Liver (tissue), 9 donors: ENCODE results near the gene LSM2. TPM values are rescaled to one million over a fixed set of nuclear protein-coding genes. Genes with fewer than 3 reads are reported as not detected.
"Not testable (repeated sequence)": the region's sequence is repeated elsewhere in the genome, so short reads cannot be mapped to it uniquely, and the experiment has no call there.

Experiments used
- DNase-seq: peaks from one replicate; pipeline ENCODE4 v3.0.0-alpha.2; 2017; ENCODE audit warnings: low spot score
- H3K27ac ChIP-seq, 2 donors: one replicate each; pipeline ENCODE4 v1.7.0; 2013; ENCODE audit warnings: inconsistent platforms in 2 of 2, low read length in 2 of 2, control low read depth in 1 of 2, low read depth in 1 of 2, mild to moderate bottlenecking in 1 of 2
- H3K27me3 ChIP-seq, 4 donors: one replicate each; pipeline versions ENCODE4 v1.6.1 to v1.7.0; 2013; ENCODE audit warnings: low read length in 3 of 4, inconsistent platforms in 1 of 4, mild to moderate bottlenecking in 1 of 4, moderate library complexity in 1 of 4; ENCODE audit not compliant: control insufficient read depth in 4 of 4, insufficient read depth in 4 of 4
- H3K36me3 ChIP-seq, 4 donors: one replicate each; pipeline versions ENCODE4 v1.6.1 to v1.7.0; 2013; ENCODE audit warnings: low read length in 3 of 4, mild to moderate bottlenecking in 3 of 4, low read depth in 1 of 4, moderate library complexity in 1 of 4; ENCODE audit not compliant: control insufficient read depth in 4 of 4, insufficient read depth in 3 of 4
- H3K4me1 ChIP-seq, 4 donors: one replicate each; pipeline versions ENCODE4 v1.6.1 to v1.7.0; 2013; ENCODE audit warnings: low read length in 3 of 4, mild to moderate bottlenecking in 3 of 4, moderate library complexity in 1 of 4; ENCODE audit not compliant: control insufficient read depth in 4 of 4, insufficient read depth in 4 of 4
- H3K4me3 ChIP-seq, 3 donors: one replicate each; pipeline versions ENCODE4 v1.6.1 to v1.7.0; 2013; ENCODE audit warnings: low read length in 3 of 3, control low read depth in 1 of 3, low read depth in 1 of 3, mild to moderate bottlenecking in 1 of 3
- H3K9ac ChIP-seq, 2 donors: one replicate each; pipeline ENCODE4 v1.7.0; 2013; ENCODE audit warnings: low read length in 2 of 2, mild to moderate bottlenecking in 2 of 2, moderate library complexity in 2 of 2, control low read depth in 1 of 2, low read depth in 1 of 2
- H3K9me3 ChIP-seq, 4 donors: one replicate each; pipeline versions ENCODE4 v1.6.1 to v1.7.0; 2013; ENCODE audit warnings: low read length in 3 of 4; ENCODE audit not compliant: control insufficient read depth in 4 of 4
- ATF3 ChIP-seq: IDR thresholded peaks from 2 replicates; pipeline ENCODE4 v1.6.1; 2016; ENCODE audit warnings: antibody characterized with exemption
- CTCF ChIP-seq: fragments of 150-350 bp; IDR thresholded peaks from 2 replicates; pipeline ENCODE4 v1.5.1; 2017; ENCODE audit warnings: improper control_type of control experiment, low read depth, low read length; ENCODE audit not compliant: missing input control
- EGR1 ChIP-seq, 2 donors: IDR thresholded peaks; 2 replicates each; pipeline ENCODE4 v1.6.1; 2016 to 2018; ENCODE audit warnings: antibody characterized with exemption in 2 of 2, low read depth in 2 of 2
- FOXA1 ChIP-seq: IDR thresholded peaks from 2 replicates; pipeline ENCODE4 v1.6.1; 2016; ENCODE audit warnings: antibody characterized with exemption
- FOXA2 ChIP-seq: IDR thresholded peaks from 2 replicates; pipeline ENCODE4 v1.6.1; 2016; ENCODE audit warnings: antibody characterized with exemption
- GABPA ChIP-seq, 2 donors: IDR thresholded peaks in 1 of 2; conservative IDR thresholded peaks in 1 of 2; 2 replicates each; pipeline ENCODE4 v1.6.1; 2016; ENCODE audit warnings: antibody characterized with exemption in 2 of 2, mild to moderate bottlenecking in 1 of 2, moderate library complexity in 1 of 2
- HNF4A ChIP-seq, 2 donors: conservative IDR thresholded peaks; 2 replicates each; pipeline ENCODE4 v1.6.1; 2016; ENCODE audit warnings: antibody characterized with exemption in 2 of 2, mild to moderate bottlenecking in 2 of 2
- HNF4G ChIP-seq: IDR thresholded peaks from 2 replicates; pipeline ENCODE4 v1.6.1; 2016; ENCODE audit warnings: antibody characterized with exemption
- JUND ChIP-seq, 2 donors: IDR thresholded peaks; 2 replicates each; pipeline ENCODE4 v1.6.1; 2016; ENCODE audit warnings: antibody characterized with exemption in 2 of 2
- NR2F2 ChIP-seq: IDR thresholded peaks from 2 replicates; pipeline ENCODE4 v1.6.1; 2016; ENCODE audit warnings: antibody characterized with exemption
- RAD21 ChIP-seq, 2 donors: IDR thresholded peaks; 2 replicates each; pipeline ENCODE4 v1.6.1; 2016; ENCODE audit warnings: antibody characterized with exemption in 2 of 2, mild to moderate bottlenecking in 2 of 2
- REST ChIP-seq: IDR thresholded peaks from 2 replicates; pipeline ENCODE4 v1.6.1; 2016; ENCODE audit warnings: antibody characterized with exemption, mild to moderate bottlenecking
- RXRA ChIP-seq, 2 donors: IDR thresholded peaks; 2 replicates each; pipeline ENCODE4 v1.6.1; 2017 to 2018; ENCODE audit warnings: antibody characterized with exemption in 2 of 2, mild to moderate bottlenecking in 1 of 2
- SP1 ChIP-seq: IDR thresholded peaks from 2 replicates; pipeline ENCODE4 v1.6.1; 2018; ENCODE audit warnings: antibody characterized with exemption, mild to moderate bottlenecking
- TAF1 ChIP-seq: conservative IDR thresholded peaks from 2 replicates; pipeline ENCODE4 v1.6.1; 2016; ENCODE audit warnings: antibody characterized with exemption, mild to moderate bottlenecking
- YY1 ChIP-seq: IDR thresholded peaks from 2 replicates; pipeline ENCODE4 v1.6.1; 2016; ENCODE audit warnings: antibody characterized with exemption, mild to moderate bottlenecking
- ZBTB33 ChIP-seq: IDR thresholded peaks from 2 replicates; pipeline ENCODE4 v1.6.1; 2016; ENCODE audit warnings: antibody characterized with exemption
- WGBS: extraction: QIAGEN DNeasy Blood & Tissue Kit; methylation state at CpG from one replicate; pipeline ENCODE4 v1.1.7; 2013; 5-methylcytosine and 5-hydroxymethylcytosine counted together
- polyA plus RNA-seq, 2 donors: library from polyadenylated mRNA; stranded (reverse) in 1 of 2; unstranded in 1 of 2; fragments of 200-250 nt in 1 of 2; fragments of >200 nt in 1 of 2; fragmentation: Nextera tagmentation in 1 of 2; extraction: Ambion mirVana in 1 of 2; gene quantifications; one replicate each; pipeline versions ENCODE4 v1.2.1 to v1.2.3, GENCODE V29; 2013 to 2015
- total RNA-seq, 2 donors: library from RNA; depleted of rRNA; stranded (reverse); fragments of >200 nt; gene quantifications; one replicate each; pipeline ENCODE4 v1.2.3, GENCODE V29; 2014
- donor health status: healthy.
- donor health status: healthy.
- donor health status: healthy.
- donor health status: healthy.
- donor health status: healthy.

Gene LSM2
- total and polyA plus RNA-seq, 4 donors: 7.3 to 18.7 (median 15.5) TPM

- Histone ChIP-seq H3K27ac (peak overlapping the region; percentile 92 to 94), H3K4me3 (peak overlapping the region; percentile 95 to 98 (median 96)), H3K4me1 (peaks cover 0 to 10% (median 6%) of the 10 kb centered on the region in 4 donors), H3K9ac (peak overlapping the region; percentile 93 to 99), H3K27me3 (no peaks in the 10 kb centered on the region), H3K36me3 (peaks cover 0 to 14% (median 7%) of the 10 kb centered on the region in 4 donors), H3K9me3 (no peaks in the 10 kb centered on the region)
- 38% methylated on average over 7 of the region's 7 CpGs for WGBS
- no peak for TF ChIP-seq RAD21 (IDR thresholded peaks at IDR 0.05)
- DNase-seq: no peak
Measured at GRCh38 chr6:31794294-31794865, 12.4 kb downstream of the LSM2 start.

- not testable (repeated sequence) for H3K27me3 ChIP-seq, H3K27ac ChIP-seq, H3K9me3 ChIP-seq, DNase-seq, H3K4me1 ChIP-seq, H3K4me3 ChIP-seq, H3K9ac ChIP-seq
- H3K36me3 ChIP-seq: peaks cover 0 to 16% (median 7%) of the 10 kb centered on the region in 4 donors
- 95% methylated on average over 6 of the region's 6 CpGs for WGBS
Measured at GRCh38 chr6:31793927-31794245, 12.9 kb downstream of the LSM2 start.

GRCh38 chr6:31792761-31793171, 14.0 kb downstream of the LSM2 start:
- peaks cover 0 to 16% (median 7%) of the 10 kb centered on the region in 4 donors for H3K36me3 ChIP-seq
- H3K27me3 ChIP-seq: no peaks in the 10 kb centered on the region
- H3K4me3 ChIP-seq: no peak overlapping the region
- H3K4me1 ChIP-seq: peaks cover 0 to 10% (median 6%) of the 10 kb centered on the region in 4 donors
- TF ChIP-seq JUND (IDR thresholded peaks at IDR 0.05): no peak
- TF ChIP-seq SP1: no peak
- TF ChIP-seq FOXA2: no peak
- TF ChIP-seq RXRA (IDR thresholded peaks at IDR 0.05): no peak
- TF ChIP-seq NR2F2: no peak
- no peaks in the 10 kb centered on the region for H3K9me3 ChIP-seq
- 94% methylated on average over 12 of the region's 12 CpGs for WGBS
- no peak overlapping the region for H3K27ac ChIP-seq
- H3K9ac ChIP-seq: no peak overlapping the region
- no peak for DNase-seq

GRCh38 chr6:31792090-31792374, 14.7 kb downstream of the LSM2 start:
- DNase-seq: no peak
- no peak overlapping the region for H3K4me3 ChIP-seq
- H3K4me1 ChIP-seq: peaks cover 0 to 10% (median 6%) of the 10 kb centered on the region in 4 donors
- no peak overlapping the region for H3K27ac ChIP-seq
- H3K9me3 ChIP-seq: no peaks in the 10 kb centered on the region
- H3K9ac ChIP-seq: no peak overlapping the region
- no peaks in the 10 kb centered on the region for H3K27me3 ChIP-seq
- H3K36me3 ChIP-seq: peaks cover 0 to 16% (median 7%) of the 10 kb centered on the region in 4 donors
- WGBS: 85% methylated on average over 3 of the region's 3 CpGs
- TF ChIP-seq FOXA2 (no peak), YY1 (no peak), RXRA (IDR thresholded peaks at IDR 0.05) (no peak), FOXA1 (no peak), ZBTB33 (no peak), EGR1 (IDR thresholded peaks at IDR 0.05; ENCODE audit: low read depth in 2 of 2) (no peak), ATF3 (no peak), NR2F2 (no peak), TAF1 (no peak), GABPA (IDR thresholded peaks at IDR 0.05 in 1 of 2, conservative IDR thresholded peaks at IDR 0.05 in 1 of 2) (no peak), CTCF (no peak), SP1 (no peak), HNF4G (no peak), HNF4A (conservative IDR thresholded peaks at IDR 0.05) (no peak), REST (no peak), JUND (IDR thresholded peaks at IDR 0.05) (no peak)
